Effector memory CD4-positive, alpha-beta T cell (primary cell): ENCODE measurements around the gene RAD9B.

Experiments used
- DNase-seq, 3 donors: peaks; one replicate each; pipeline ENCODE4 v3.0.0-alpha.2; 2020
- H3K27ac ChIP-seq: 2 replicates; pipeline ENCODE4 v1.7.0; 2013; ENCODE audit warnings: mild to moderate bottlenecking, low read length, moderate library complexity; ENCODE audit not compliant: insufficient read depth, poor library complexity, severe bottlenecking
- H3K27me3 ChIP-seq: replicated peaks from 2 replicates; pipeline ENCODE4 v1.7.0; 2013; ENCODE audit warnings: mild to moderate bottlenecking, low read length; ENCODE audit not compliant: insufficient read depth, control insufficient read depth, poor library complexity, severe bottlenecking
- H3K36me3 ChIP-seq: 2 replicates; pipeline ENCODE4 v1.7.0; 2013; ENCODE audit warnings: mild to moderate bottlenecking, low read length, moderate library complexity; ENCODE audit not compliant: control insufficient read depth, insufficient read depth
- H3K4me1 ChIP-seq: 2 replicates; pipeline ENCODE4 v1.7.0; 2013; ENCODE audit warnings: low read length, mild to moderate bottlenecking; ENCODE audit not compliant: control insufficient read depth, insufficient read depth, poor library complexity, severe bottlenecking
- H3K4me3 ChIP-seq: 2 replicates; pipeline ENCODE4 v1.7.0; 2013; ENCODE audit warnings: low read length, low read depth, mild to moderate bottlenecking; ENCODE audit not compliant: insufficient read depth, poor library complexity, severe bottlenecking
- H3K9me3 ChIP-seq: 2 replicates; pipeline ENCODE4 v1.7.0; 2013; ENCODE audit warnings: mild to moderate bottlenecking, low read length, moderate library complexity; ENCODE audit not compliant: control insufficient read depth

Gene RAD9B

DNA sequence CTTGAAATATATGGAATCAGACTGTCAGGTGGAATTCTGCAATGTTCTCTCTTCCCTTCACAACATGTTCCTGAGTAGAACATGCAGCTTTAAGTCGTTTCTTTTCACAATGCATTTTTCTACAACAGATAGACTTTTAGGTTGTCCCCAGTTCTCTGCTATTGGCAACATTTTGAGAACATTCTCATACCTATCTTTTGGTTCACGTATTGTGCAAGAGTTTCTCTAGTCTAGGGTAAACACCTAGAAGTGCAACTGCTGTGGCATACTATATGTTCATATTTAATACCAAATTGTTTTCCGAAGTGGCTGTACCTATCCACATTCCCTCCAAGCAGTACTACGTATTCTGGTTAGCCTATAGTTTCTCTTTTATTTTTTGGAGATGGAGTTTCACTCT is 48.9 kb downstream of the RAD9B start:
- Histone ChIP-seq H3K36me3 (peaks cover 16% of the 10 kb centered on the region), H3K27ac (no peak overlapping the region), H3K4me3 (no peak overlapping the region), H3K27me3 (no peaks in the 10 kb centered on the region), H3K9me3 (no peaks in the 10 kb centered on the region), H3K4me1 (no peaks in the 10 kb centered on the region)
- DNase-seq: no peak
